HUDEP-2 (cell line): ENCODE measurements around the gene TUT1.
A peak's percentile ranks its signal among the peaks of the same experiment; 100 is the strongest.
"Not testable (repeated sequence)": the region's sequence is repeated elsewhere in the genome, so short reads cannot be mapped to it uniquely, and the experiment has no call there.

ENCODE experiments used
- DNase-seq, 76 experiments: peaks; one replicate each; lab custom pipeline; 2025; ENCODE audit not compliant: unreplicated experiment in 76 of 76; lab: John Stamatoyannopoulos, UW

Gene TUT1, protein sequence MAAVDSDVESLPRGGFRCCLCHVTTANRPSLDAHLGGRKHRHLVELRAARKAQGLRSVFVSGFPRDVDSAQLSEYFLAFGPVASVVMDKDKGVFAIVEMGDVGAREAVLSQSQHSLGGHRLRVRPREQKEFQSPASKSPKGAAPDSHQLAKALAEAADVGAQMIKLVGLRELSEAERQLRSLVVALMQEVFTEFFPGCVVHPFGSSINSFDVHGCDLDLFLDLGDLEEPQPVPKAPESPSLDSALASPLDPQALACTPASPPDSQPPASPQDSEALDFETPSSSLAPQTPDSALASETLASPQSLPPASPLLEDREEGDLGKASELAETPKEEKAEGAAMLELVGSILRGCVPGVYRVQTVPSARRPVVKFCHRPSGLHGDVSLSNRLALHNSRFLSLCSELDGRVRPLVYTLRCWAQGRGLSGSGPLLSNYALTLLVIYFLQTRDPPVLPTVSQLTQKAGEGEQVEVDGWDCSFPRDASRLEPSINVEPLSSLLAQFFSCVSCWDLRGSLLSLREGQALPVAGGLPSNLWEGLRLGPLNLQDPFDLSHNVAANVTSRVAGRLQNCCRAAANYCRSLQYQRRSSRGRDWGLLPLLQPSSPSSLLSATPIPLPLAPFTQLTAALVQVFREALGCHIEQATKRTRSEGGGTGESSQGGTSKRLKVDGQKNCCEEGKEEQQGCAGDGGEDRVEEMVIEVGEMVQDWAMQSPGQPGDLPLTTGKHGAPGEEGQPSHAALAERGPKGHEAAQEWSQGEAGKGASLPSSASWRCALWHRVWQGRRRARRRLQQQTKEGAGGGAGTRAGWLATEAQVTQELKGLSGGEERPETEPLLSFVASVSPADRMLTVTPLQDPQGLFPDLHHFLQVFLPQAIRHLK

GRCh38 chr11:62591448-62592145 lies at the start of gene TUT1:
TUT1 (minus strand) TSS chr11:62591523; CDS start chr11:62591485, 38 bp downstream.
- peak in 75 of 76 experiments; percentile 79 to 99 (median 96) for DNase-seq

GRCh38 chr11:62632492-62632891 lies 41.2 kb upstream of the TUT1 start:
- DNase-seq, result peak in 6 of 76 experiments; percentile 2 to 28 (median 12)

DNA sequence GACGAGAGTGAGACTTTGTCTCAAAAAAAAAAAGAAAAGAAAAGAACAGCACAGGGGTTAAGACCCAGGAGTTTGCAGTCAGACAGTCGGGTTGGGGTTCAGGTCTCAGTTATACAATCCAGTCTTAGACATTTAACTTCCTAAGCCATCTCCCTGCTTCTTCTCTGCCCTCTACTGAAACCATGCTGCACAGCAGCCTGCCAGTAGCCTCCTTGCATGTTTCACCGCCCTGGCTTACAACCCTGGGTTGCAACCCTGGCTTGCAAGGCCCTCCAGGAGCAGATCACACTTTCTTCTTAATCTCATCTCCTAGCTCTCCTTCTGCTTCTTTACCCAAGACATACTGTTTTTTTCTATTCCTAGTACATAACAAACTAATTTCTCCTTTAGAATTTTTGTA lies 36.4 kb upstream of the TUT1 start:
- peak in 1 of 76 experiments; percentile 12 for DNase-seq

DNA sequence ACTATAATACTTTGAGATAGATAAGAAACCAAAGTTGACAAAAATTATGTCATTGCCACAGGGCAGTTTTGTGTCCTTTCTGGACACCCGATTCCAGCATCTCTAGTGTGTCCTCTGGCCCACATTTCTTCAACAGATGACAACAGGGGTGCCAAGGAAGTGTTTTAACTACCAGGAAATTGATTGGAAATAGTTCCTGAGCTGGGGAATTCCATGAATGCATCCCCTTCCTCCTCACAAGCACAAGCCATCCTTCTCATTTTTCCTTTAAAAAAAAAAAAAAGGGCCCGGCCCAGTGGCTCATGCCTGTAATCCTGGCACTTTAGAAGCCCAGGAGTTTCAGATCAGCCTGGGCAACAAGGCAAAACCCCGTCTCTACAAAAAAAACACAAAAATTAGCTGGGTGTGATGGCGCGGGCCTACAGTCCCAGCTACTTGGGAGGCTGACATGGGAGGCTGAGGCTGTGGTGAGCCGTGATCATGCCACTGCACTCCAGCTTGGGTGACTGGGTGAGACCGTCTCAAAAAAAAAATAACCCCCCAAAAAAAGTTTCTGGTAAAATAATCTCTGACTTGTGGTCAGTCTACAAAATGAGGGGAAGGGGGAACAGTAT lies 31.3 kb upstream of the TUT1 start:
- no peak for DNase-seq

DNA sequence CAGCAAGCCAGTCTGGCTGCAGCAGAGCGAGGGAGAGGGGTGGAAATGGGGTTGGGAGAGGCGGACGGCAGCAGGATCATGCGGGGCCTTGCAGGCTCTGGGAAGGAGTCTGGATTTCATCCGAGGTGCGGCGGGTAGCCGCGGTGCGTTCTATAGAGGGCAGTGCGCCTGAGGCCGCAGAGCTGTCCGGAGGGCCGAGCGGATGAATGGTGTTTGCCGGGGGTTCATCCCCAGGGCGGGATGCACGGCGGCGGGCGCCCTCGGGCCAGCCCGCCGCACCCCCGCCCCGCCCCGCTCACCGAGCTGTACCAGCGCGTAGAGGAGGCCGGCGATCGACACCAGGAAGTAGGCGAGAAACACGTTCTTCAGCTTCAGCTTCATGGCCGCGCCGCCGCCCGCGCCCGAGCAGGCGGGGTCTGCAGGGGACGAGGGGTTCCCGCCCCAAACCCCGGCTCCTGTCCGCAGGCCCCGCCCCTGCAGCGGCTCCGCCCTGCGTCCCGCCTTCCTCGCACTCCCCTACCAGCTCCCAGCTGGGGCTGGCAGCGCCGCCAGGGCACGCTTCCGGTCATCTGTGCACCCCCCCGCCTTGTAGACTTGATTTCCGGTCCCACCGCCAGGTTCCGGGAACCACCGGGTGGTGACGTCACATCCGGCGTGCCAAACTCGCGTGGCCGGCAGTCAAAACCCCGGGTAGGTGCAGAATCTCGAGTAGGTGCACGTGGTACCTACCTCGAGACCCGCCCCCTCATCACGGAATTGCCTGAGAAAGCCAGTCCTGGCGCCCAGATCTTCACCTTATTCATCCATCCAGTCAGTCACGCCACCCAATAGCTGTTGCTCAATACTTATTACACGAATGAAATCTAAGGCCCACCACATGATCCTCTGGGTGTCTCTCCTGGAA lies 30.5 kb upstream of the TUT1 start, which contains the start of gene B3GAT3:
Gene B3GAT3 (minus strand): TSS at position 420 of the 904 bp plus-strand sequence. CDS start 39 bp downstream, at position 381.
- DNase-seq, result peak in 75 of 76 experiments; percentile 62 to 99 (median 97)

DNA sequence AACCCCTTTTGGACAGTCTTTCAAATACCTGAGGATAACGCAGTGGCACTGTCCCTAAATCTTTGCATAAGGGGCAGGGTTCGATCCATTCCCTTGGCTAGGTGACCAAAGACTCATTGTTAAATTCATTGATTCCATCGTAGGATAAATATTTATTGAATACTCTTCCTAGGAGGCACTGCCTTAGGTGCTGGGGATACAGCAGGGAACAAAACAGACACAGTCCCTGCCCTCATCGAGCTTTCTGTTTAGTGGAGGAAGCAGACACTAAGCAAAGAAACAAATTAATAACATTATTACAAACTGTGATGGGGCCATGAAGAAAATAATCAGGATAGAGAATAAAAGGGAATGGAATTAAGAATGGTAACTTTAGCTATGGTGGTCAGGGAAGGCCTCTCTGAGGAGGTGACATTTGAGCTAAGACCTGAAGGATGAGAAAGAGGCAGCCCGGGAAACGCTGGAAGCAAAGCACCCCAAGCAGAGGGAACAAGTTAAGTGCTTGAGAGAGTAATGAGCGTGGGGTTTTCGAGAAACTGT lies 29.8 kb upstream of the TUT1 start:
- DNase-seq, result no peak

- not testable (repeated sequence) for DNase-seq
Measured at GRCh38 chr11:62616957-62617356, 25.6 kb upstream of the TUT1 start.

DNA sequence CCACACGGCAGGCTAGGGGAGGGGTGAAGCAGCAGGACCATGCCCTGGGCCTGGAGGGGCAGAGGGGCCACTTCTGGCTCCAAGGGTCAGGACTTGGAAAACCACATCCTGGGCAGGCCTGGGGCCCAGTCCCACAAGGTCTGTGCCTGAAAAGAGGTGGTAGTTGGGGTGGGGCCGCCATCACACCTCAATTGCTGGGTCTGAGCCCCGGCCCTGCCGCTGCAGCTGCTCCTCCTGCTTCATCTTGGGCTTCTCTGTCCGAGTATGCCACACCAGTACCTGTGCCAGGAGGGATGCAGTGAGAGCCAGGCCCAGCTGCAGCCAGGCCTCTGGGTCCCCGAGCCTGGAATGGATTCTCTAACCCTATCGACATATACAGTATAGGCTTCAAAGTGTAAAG lies 24.2 kb upstream of the TUT1 start:
- DNase-seq, result no peak

DNA sequence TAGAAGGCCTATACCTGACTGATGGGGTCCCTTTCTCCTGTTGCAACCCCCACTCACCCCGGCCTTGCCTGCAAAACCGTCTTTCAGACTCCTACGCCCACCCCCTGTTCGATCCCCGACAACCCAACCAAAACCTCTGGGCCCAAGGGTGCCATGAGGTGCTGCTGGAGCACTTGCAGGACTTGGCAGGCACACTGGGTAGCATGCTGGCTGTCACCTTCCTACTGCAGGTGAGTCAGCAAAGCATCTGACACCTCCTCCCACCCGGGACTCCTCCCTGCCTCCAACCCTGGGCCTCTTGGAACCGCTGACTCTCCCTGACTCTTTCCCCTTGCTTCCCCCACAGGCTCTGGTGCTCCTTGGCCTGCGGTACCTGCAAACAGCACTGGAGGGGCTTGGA lies 23.0 kb upstream of the TUT1 start:
- DNase-seq, result peak in 3 of 76 experiments; percentile 3 to 28 (median 24)

- DNase-seq, result no peak
Measured at GRCh38 chr11:62613291-62613778, 22.0 kb upstream of the TUT1 start.

DNA sequence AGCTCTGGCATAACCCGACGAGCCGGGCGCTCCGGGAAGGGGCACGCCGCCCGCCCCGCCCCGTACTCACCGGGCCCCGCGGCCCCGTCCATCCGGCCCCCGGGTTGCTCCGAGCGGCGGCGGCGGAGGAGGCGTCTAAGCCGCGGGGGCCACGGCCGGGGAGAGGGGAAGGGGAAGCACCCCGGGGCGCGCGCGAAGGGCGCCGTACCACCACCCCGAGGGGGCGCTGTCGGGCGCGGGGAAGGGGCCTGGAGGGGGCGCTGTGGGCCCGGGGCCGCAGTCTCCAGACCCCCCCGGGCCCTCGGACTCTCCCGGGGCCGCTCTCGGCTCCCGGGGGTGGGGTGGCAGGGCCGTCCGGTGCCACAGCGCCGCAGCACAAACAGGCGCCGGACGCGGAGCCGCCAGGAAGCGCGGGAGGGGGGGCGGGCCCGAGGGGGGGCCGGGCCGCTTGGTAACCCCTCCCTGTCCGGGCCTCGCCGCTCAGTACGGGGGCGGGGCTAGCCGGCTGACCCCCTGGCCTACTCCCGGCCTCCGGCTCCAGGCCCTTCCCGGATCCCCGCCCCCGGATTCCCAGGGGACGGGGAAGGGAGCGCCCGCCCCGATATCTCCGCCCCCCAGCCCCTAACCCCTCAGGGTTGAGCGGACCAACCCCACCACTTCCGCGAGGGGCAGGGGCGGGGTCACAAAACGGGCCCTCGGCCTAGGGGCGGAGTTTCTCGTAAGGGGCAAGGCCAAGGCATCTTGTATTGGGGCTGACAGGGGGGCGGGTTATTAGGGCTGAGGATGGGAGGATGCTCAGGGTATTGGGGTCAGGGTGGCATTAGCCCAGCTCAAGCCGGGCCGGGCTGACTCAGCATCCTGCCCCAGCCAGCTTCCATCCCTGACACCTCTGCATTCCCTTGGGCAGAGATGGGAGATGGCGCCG lies 21.3 kb upstream of the TUT1 start, which contains the start of the genes EML3 and ROM1:
Gene EML3 (minus strand): TSS at position 410 of the 925 bp plus-strand sequence. CDS start 318 bp downstream, at position 92.
Gene ROM1 (plus strand): TSS at position 892 of the 925 bp plus-strand sequence. CDS start 25 bp downstream, at position 917.
- peak in 66 of 76 experiments; percentile 37 to 92 (median 75) for DNase-seq

DNA sequence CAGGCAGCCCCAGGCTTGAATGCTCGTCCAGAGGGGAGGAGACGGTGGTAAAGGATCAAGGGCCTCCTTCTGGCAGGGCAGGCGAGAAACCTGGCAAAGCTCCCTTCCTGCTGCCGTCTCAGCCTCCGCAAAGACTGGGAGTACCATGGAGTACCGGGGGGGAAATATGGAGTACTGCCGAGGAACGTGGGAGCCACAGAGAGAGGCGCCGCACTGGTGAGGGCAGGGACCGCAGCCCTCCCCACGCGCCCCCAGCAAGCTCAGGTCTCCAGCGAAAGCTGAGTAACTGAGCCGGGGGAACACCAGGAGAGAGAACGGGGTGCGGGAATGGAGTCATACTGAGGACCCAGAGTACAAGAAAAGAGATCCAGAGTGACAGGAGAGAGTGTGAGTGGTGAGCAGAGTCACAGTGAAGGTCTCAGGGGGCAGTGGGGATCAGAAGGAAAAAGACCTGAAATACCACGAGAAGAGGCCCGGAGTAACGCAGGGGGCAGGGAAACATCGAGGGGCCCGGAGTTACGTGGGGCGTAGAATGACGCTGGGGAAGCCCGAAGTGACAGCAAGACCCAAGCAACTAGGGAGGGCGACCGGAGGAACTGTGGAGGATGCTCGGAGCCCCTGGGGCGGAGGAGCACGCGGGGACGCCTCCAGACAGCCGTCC lies 20.5 kb upstream of the TUT1 start:
- DNase-seq, result peak in 26 of 76 experiments; percentile 7 to 68 (median 38)

DNA sequence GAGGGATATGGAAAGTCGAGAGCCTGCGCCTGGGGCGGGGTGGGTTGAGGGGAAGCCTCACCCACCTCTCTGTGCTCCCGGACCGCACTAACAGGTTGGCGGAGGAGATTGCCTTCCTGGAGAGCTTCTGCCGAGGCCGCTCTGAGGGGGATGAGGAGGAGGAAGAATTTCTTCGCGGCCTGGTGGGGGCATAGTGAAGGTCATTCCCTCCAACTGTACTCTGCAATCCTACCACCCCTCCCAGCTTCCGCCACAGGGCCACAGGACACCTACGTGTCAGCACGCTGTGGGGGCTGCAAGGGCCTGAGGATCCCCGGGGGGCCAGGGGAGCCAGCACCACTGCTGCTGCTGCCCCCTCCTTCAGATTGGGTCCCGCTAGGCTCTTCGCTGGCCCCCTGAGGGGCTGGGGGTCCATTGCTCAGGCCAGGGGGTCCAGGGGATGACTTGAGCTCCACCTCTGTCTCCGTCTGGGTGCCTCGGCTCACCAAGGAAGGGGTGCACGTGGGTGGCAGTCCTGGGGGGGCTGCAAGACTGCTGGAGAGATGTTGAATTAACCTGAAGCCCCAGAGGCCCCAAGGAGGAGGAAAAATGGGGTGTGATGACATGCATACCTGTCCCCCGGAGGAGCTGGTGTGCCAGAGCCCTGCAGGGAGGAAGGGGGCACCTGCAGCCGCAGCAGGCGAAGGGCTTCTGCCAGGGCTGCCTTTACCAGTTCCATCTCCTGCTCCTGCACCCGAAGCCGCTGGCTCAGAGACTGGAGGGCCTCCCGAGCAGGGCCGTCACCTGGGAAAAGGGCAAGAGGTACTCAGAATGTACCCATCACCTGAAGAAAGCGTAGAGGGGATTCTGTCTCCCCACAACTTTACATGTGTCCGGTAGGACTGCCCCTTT lies 19.7 kb upstream of the TUT1 start:
- DNase-seq, result no peak

- DNase-seq, result no peak
Measured at GRCh38 chr11:62610403-62610802, 19.1 kb upstream of the TUT1 start.

DNA sequence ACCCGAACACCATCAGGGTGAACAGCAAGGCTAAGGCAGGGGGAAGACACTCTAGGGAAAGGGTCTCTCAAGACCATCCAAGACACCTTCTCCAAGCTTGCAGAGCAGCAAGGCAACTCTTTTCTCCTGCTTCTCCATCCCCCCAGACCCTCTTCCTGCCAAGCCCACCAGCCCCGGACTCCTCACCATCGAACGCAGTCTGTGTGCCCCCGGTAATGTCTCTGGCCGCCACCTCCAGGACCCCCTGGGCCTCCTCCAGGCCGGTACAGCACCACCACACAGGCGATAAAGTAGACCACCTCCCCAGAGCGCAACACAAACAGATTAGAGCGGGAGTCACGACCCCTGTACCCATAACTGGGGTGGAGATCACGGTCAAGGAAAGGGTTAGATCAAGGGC lies 17.5 kb upstream of the TUT1 start:
- DNase-seq, result no peak

DNA sequence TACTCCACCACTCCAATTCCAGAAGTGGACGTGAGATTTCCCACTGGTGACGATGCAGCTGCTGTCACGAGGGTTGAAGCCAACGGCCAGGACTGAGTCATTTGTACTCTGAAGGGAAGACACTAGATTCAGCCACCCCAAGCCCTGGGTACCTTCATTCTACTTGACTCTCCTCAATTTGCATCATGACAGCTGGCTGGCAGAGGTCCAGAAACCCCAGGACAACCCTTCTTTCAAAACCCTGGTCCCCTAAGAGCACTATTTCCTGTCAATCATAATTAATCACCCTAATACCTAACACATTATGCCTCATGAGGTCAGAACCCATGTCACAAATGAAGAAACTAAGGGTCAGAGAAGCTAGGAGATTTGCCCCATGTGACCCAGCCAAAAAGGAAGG lies 16.4 kb upstream of the TUT1 start:
- peak in 2 of 76 experiments; percentile 3 to 5 for DNase-seq
